IMR-90 (cell line): ENCODE measurements around the gene STPG4.

Source experiments
- MAFK ChIP-seq: IDR thresholded peaks from 2 replicates; pipeline ENCODE4 v1.6.1; 2012; ENCODE audit warnings: low read depth, low read length, improper control_type of control experiment
- SMC3 ChIP-seq: fragments of 150-350 bp; IDR thresholded peaks from 2 replicates; pipeline ENCODE4 v1.6.1; 2016; ENCODE audit warnings: low read depth, mild to moderate bottlenecking, antibody characterized with exemption, low read length, moderate library complexity
- TF ChIP-seq, protein P1 (sequence below): conservative IDR thresholded peaks from 2 replicates; pipeline ENCODE4 v1.5.1; 2012; ENCODE audit warnings: mild to moderate bottlenecking, low read depth, low read length, improper control_type of control experiment
- TF ChIP-seq, protein P2 (sequence below): fragments of 150-350 bp; IDR thresholded peaks from 2 replicates; pipeline ENCODE4 v1.6.1; 2016; ENCODE audit warnings: low read depth, mild to moderate bottlenecking, low read length, moderate library complexity, borderline replicate concordance

DNA sequence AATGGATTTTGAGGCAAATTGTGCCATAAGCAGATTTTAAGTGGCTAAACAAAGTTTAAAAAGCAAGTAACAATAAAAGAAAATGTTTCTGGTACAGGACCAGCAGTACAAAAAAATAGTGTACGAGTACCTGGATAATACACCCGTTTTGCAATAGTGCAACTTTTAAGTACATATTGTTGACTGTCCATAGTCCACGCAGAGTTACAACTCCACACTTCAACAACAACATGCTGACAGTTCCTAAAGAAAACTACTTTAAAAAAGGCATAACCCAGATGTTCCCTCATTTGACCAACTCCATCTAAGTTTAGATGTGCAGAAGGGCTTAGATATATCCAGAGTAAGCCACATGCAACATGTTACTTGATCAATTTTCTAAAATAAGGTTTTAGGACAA lies 5.1 kb upstream of the STPG4 start:
- TF ChIP-seq, protein P1, sequence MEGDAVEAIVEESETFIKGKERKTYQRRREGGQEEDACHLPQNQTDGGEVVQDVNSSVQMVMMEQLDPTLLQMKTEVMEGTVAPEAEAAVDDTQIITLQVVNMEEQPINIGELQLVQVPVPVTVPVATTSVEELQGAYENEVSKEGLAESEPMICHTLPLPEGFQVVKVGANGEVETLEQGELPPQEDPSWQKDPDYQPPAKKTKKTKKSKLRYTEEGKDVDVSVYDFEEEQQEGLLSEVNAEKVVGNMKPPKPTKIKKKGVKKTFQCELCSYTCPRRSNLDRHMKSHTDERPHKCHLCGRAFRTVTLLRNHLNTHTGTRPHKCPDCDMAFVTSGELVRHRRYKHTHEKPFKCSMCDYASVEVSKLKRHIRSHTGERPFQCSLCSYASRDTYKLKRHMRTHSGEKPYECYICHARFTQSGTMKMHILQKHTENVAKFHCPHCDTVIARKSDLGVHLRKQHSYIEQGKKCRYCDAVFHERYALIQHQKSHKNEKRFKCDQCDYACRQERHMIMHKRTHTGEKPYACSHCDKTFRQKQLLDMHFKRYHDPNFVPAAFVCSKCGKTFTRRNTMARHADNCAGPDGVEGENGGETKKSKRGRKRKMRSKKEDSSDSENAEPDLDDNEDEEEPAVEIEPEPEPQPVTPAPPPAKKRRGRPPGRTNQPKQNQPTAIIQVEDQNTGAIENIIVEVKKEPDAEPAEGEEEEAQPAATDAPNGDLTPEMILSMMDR, result no peak
- TF ChIP-seq, protein P2, sequence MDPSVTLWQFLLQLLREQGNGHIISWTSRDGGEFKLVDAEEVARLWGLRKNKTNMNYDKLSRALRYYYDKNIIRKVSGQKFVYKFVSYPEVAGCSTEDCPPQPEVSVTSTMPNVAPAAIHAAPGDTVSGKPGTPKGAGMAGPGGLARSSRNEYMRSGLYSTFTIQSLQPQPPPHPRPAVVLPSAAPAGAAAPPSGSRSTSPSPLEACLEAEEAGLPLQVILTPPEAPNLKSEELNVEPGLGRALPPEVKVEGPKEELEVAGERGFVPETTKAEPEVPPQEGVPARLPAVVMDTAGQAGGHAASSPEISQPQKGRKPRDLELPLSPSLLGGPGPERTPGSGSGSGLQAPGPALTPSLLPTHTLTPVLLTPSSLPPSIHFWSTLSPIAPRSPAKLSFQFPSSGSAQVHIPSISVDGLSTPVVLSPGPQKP, result no peak
- no peak for TF ChIP-seq MAFK
- no peak for TF ChIP-seq SMC3
